Raji (cell line): ENCODE results near the gene LRRC34.
A peak's percentile ranks its signal among the peaks of the same experiment; 100 is the strongest.

Source experiments
- POLR2A ChIP-seq: IDR thresholded peaks from 2 replicates; pipeline ENCODE4 v1.6.1; 2011; ENCODE audit warnings: low read depth, low read length, control low read depth; ENCODE audit not compliant: insufficient read depth

LRRC34 gene

GRCh38 chr3:169812332-169813235 lies at the start of gene LRRC34, which contains the start of gene LRRIQ4:
Gene LRRC34 (minus strand): TSS chr3:169812904. CDS start chr3:169812548, 356 bp downstream.
Gene LRRIQ4 (plus strand): TSS chr3:169812870. CDS start chr3:169821922, 9,052 bp downstream.
- peak; percentile 48 for TF ChIP-seq POLR2A

DNA sequence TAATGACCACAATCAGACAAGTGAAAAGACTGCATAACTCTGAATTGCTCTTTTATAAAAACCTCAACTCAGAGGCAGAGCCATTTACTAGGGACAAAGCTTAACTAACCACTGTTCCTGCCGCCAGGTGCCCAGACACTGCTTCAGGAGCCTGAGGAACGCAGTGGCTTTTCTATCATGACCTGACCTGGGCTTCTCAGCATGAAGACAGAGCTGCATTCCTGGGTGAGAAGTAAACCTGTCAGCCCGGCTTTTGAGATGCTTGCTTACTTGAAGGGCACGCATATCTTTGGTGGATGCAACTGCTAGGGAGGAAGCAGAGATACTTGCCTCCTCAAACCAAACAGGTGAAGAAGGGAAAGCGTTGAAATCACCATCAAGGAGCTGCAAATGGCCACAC lies 49.2 kb upstream of the LRRC34 start:
- TF ChIP-seq POLR2A = no peak

- TF ChIP-seq POLR2A = no peak
Observed at GRCh38 chr3:169857811-169858210, 45.1 kb upstream of the LRRC34 start.

DNA sequence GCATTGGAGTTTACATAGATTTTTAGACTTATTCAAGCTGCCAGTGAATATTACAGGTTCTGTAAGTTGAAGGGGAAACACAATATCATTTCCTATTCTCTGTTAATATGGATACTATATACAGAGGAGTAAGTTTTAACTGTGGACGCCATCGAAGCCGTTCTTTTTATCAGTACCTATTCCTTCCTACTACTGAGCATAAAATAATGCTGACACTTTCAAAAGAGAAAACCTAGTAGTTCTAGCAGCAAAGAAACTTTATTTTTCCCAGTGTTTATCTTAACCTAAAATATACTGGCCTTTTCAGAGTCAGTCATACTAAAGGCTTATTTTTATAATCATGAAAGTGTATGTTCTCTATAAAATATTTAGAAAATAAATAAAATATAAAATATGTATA lies 42.8 kb upstream of the LRRC34 start:
- no peak for TF ChIP-seq POLR2A

DNA sequence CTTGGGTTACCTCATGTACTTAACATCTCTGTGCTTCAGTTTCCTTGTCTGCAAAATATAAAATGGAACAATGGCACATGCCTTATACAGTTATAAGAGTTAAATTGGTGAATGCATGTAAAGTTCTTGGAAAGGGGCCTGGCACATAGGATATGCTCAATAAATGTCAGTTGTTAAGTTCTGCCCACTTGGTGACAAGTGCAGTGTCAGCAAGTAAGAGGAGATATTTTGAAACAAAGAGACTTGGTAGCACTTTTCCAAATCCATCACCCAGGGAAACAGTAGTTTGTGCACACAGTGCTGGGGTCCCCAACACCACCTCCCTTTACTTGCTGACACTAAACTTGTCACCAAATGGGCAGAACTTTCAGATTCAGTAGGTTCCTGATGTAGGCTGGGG lies 37.9 kb upstream of the LRRC34 start:
- no peak for TF ChIP-seq POLR2A

GRCh38 chr3:169848741-169849140 lies 36.0 kb upstream of the LRRC34 start:
- no peak for TF ChIP-seq POLR2A

DNA sequence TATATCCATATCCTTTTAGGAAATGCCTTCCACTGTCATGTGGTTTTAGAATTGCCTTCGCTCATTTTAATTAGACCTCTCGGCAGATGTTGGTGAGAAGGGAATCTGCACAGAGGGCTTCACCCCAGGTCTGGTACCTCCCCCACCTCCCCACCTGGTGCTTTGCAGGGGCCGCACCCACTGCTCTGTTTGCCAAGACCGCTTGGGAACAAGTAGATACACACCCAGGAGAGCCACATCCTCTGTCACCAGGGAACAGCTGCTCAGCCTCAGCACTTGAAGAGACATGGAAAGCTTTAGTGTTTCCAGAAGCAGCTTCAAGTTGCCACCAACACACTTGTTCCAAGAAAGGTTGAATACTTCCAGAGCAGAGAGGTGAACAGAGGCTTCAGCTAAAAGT lies 35.2 kb upstream of the LRRC34 start:
- no peak for TF ChIP-seq POLR2A

DNA sequence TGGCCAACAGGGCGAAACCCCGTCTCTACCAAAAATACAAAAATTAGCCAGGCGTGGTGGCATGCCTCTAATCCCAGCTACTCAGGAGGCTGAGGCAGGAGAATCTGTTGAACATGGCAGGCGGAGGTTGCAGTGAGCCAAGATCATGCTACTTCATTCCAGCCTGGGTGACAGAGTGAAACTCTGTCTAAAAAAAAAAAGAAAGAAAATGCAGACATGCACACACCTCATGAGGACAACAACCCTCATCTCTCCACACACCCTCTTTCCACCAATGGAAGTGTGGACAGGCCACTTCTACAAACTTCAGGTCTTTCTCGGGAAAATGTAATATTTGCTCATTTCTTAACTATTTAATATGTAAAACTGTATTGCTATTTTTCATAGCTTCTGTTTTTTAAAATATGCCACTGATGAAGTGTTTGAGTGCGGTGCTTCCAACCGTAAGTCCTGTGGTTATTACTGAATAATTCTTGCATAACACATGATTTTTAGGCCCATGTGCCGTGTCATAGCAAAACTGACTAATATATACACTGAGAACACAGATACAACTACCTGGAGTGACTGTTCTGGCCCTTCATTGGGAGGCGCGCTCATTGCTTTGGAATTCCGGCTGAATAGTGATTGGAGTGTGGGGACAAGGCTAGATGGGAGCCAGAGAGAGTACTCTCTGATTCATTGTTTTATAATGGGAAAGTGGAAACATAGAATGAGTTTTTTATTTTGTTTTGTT lies 33.9 kb upstream of the LRRC34 start:
- TF ChIP-seq POLR2A = peak; percentile 37; the same call in 1 of the 2 replicates

DNA sequence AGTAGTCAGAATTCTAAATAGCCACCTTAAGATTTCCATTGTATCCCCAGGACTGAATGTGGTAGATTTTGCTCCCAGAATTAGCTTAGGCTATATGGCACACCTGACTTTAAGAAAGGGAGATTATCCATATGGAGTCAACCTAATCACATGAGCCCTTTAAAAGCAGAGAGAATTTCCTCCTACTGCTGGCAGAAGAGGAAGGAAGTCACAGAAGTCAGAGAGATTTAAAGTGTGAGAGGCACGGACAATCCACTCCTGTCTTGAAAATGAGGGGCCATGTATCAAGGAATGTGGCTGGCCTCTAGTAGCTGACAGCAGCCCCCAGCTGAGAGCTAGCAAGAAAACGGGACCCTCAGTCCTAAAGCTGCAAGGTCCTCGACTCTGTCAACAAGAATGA lies 30.3 kb upstream of the LRRC34 start:
- no peak for TF ChIP-seq POLR2A

GRCh38 chr3:169841171-169841570 lies 28.5 kb upstream of the LRRC34 start:
- no peak for TF ChIP-seq POLR2A

- TF ChIP-seq POLR2A = no peak
Observed at GRCh38 chr3:169838511-169839030, 25.9 kb upstream of the LRRC34 start.

DNA sequence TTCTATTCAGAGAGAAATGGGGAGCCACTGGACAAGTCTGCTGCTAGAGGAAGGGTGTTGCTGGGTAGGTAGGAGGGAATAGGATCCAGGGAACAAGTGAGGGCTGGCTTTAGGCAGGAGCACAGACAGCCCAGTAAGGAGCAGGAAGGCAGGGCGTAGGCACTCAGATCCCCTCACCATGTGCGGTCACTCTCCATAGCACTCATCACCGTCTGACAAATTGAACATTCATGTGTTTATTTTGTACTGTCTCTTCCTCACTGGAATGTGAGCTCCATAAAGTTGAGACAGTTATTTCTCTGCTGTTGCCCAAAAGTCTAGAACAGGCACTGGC lies 24.2 kb upstream of the LRRC34 start:
- TF ChIP-seq POLR2A = no peak

DNA sequence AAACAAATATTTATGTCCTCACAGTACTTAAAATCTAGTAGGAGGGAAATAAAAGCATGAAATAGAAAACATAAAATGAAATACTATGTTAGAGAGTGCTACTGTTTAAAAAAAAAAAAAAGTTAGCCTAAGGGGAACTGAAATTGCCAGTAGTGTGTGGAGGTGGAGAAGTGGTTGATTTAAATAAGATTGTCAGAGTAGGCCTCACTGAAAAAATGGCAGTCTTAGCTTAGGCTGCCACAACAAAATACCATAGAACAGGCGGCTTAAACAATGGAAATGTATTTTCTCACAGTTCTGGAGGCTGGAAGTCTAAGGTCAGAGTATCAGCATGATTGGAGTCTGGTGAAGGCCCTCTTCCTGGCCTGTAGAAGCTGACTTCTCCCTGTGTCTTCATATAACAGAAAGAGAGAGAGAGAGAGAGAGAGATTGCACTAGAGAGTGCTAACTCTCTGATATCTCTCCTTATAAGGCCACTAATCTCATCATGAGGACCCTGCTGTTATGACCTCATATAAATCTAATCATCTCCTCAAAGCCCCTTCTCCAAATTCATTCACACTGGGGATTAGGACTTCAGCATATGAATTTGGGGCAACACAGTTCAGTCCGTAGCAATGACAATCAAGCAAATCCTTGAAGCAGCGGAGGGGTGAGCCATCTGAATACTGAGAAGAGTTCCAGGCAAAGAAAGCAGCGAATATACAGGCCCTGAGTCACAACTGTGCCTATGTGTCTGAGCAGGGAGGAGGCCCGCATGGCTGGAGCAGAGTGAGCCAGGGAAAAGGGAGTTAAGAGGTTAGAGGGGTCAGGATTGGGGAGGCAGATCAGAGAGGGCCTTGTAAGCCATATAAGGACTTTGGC lies 23.6 kb upstream of the LRRC34 start:
- no peak for TF ChIP-seq POLR2A

GRCh38 chr3:169835533-169835932 lies 22.8 kb upstream of the LRRC34 start:
- no peak for TF ChIP-seq POLR2A

- no peak for TF ChIP-seq POLR2A
Observed at GRCh38 chr3:169827712-169828111, 15.0 kb upstream of the LRRC34 start.
